GM12891 (cell line): ENCODE data around the gene PALM2AKAP2.

Source experiments
- PAX5 ChIP-seq: IDR thresholded peaks from 2 replicates; pipeline ENCODE4 v1.6.1; 2011; ENCODE audit warnings: low read length, moderate library complexity, mild to moderate bottlenecking; ENCODE audit not compliant: insufficient read depth, severe bottlenecking
- POLR2A ChIP-seq: IDR thresholded peaks from 2 replicates; pipeline ENCODE4 v1.6.1; 2011; ENCODE audit warnings: low read depth, low read length, control low read depth
- POLR2AphosphoS5 ChIP-seq: IDR thresholded peaks from 2 replicates; pipeline ENCODE4 v1.6.1; 2011; ENCODE audit warnings: low read depth, low read length, control low read depth
- POU2F2 ChIP-seq: IDR thresholded peaks from 2 replicates; pipeline ENCODE4 v1.6.1; 2011; ENCODE audit warnings: low read depth, mild to moderate bottlenecking, control low read depth, low read length, moderate library complexity
- SPI1 ChIP-seq: IDR thresholded peaks from 2 replicates; pipeline ENCODE4 v1.6.1; 2011; ENCODE audit warnings: low read depth, low read length, control low read depth
- TAF1 ChIP-seq: IDR thresholded peaks from 2 replicates; pipeline ENCODE4 v1.6.1; 2011; ENCODE audit warnings: low read depth, low read length, control low read depth

- TF ChIP-seq POLR2A (no peak), POLR2AphosphoS5 (no peak), POU2F2 (no peak), TAF1 (no peak), PAX5 (no peak), SPI1 (no peak)
Observed at GRCh38 chr9:109797509-109797908, 17.5 kb downstream of the PALM2AKAP2 start.
